B cell (primary cell): Measurements from ENCODE around the gene CELA1. TPM values are rescaled to one million over a fixed set of nuclear protein-coding genes. Genes with fewer than 3 reads are reported as not detected.
A peak's percentile ranks its signal among the peaks of the same experiment; 100 is the strongest.

Experiments used
- ATAC-seq: fragments of 200-7000 bp; cut with Tn5 transposase; one replicate; pipeline ENCODE4 v1.10.0; 2021; ENCODE audit warnings: low read depth, mild to moderate bottlenecking, moderate number of reproducible peaks, moderate library complexity
- CTCF ChIA-PET: fragments of 350-600 bp; sonication (Branson Sonifier 250); formaldehyde crosslinking; loops from one replicate; lab custom pipeline; 2021; ENCODE audit warnings: antibody characterized with exemption, inconsistent platforms; lab: Charles Lee
- POLR2A ChIA-PET: fragments of 350-600 bp; sonication (Branson Sonifier 250); formaldehyde crosslinking; loops from one replicate; lab custom pipeline; 2021; ENCODE audit warnings: antibody characterized with exemption; lab: Charles Lee
- DNase-seq: peaks from one replicate; pipeline ENCODE4 v3.0.0; 2013
- H2AFZ ChIP-seq: 2 replicates; pipeline ENCODE4 v1.6.1; 2012; ENCODE audit warnings: mild to moderate bottlenecking, low read depth, low read length; ENCODE audit not compliant: insufficient read depth, poor library complexity, severe bottlenecking
- H3K27ac ChIP-seq, 2 donors: 1 replicate in 1 of 2; 2 replicates in 1 of 2; pipeline ENCODE4 v1.5.1; 2012 to 2013; ENCODE audit warnings: low read length in 2 of 2, mild to moderate bottlenecking in 2 of 2, moderate library complexity in 1 of 2
- H3K27me3 ChIP-seq, 4 experiments: fragments of 200-600 bp in 1 of 4; sonication (generic) in 1 of 4; replicated peaks in 1 of 4; 1 replicate in 2 of 4; 2 replicates in 2 of 4; pipeline versions ENCODE4 v1.6.1 to v1.7.0; 2013 to 2016; ENCODE audit warnings: low read length in 3 of 4, mild to moderate bottlenecking in 2 of 4, mixed read lengths in 1 of 4, moderate library complexity in 1 of 4; ENCODE audit not compliant: insufficient read depth in 4 of 4, control insufficient read depth in 3 of 4; ENCODE audit errors: control extremely low read depth in 1 of 4
- H3K36me3 ChIP-seq, 2 experiments: replicated peaks in 1 of 2; 1 replicate in 1 of 2; 2 replicates in 1 of 2; pipeline versions ENCODE4 v1.6.1 to v1.7.1; 2013; ENCODE audit warnings: low read length in 1 of 2; ENCODE audit not compliant: insufficient read depth in 2 of 2, control insufficient read depth in 1 of 2; ENCODE audit errors: control extremely low read depth in 1 of 2, extremely low read depth in 1 of 2
- H3K4me1 ChIP-seq, 2 donors: fragments of 200-600 bp in 1 of 2; sonication (generic) in 1 of 2; 1 replicate in 1 of 2; 2 replicates in 1 of 2; pipeline versions ENCODE4 v1.5.1 to v1.6.1; 2013 to 2017; ENCODE audit warnings: low read length in 2 of 2; ENCODE audit not compliant: control insufficient read depth in 2 of 2, insufficient read depth in 2 of 2
- H3K4me2 ChIP-seq: replicated peaks from 2 replicates; pipeline ENCODE3; 2012; ENCODE audit warnings: mild to moderate bottlenecking, low read depth, low read length; ENCODE audit not compliant: poor library complexity, severe bottlenecking
- H3K4me3 ChIP-seq, 5 experiments: fragments of 200-600 bp in 1 of 5; sonication (generic) in 1 of 5; 1 replicate in 3 of 5; 2 replicates in 2 of 5; pipeline versions ENCODE4 v1.5.1 to v1.7.0; 2011 to 2016; ENCODE audit warnings: low read length in 4 of 5, mild to moderate bottlenecking in 4 of 5, low read depth in 2 of 5, control low read depth in 1 of 5, moderate library complexity in 1 of 5; ENCODE audit not compliant: insufficient read depth in 1 of 5; ENCODE audit errors: control extremely low read depth in 1 of 5, extremely low read depth in 1 of 5
- H3K79me2 ChIP-seq: fragments of 200-600 bp; sonication (generic); one replicate; pipeline ENCODE4 v1.6.0; 2016; ENCODE audit warnings: low read length; ENCODE audit not compliant: control insufficient read depth, insufficient read depth
- H3K9ac ChIP-seq: fragments of 200-600 bp; sonication (generic); 2 replicates; pipeline ENCODE4 v1.6.1; 2017; ENCODE audit warnings: mild to moderate bottlenecking, low read length, moderate library complexity
- H3K9me3 ChIP-seq, 3 donors: one replicate each; pipeline versions ENCODE4 v1.6.1 to v1.7.1; 2013; ENCODE audit warnings: low read length in 2 of 3; ENCODE audit not compliant: control insufficient read depth in 2 of 3, insufficient read depth in 1 of 3; ENCODE audit errors: control extremely low read depth in 1 of 3
- H4K20me1 ChIP-seq: 2 replicates; pipeline ENCODE4 v1.6.0; 2012; ENCODE audit warnings: mild to moderate bottlenecking, low read length; ENCODE audit not compliant: insufficient read depth, control insufficient read depth, poor library complexity, severe bottlenecking
- H3K27ac Mint-ChIP-seq: one replicate; pipeline ENCODE4 v1.8.0; 2021; ENCODE audit warnings: mixed read lengths
- H3K27me3 Mint-ChIP-seq: one replicate; pipeline ENCODE4 v1.8.0; 2021; ENCODE audit warnings: mixed read lengths
- H3K4me1 Mint-ChIP-seq: one replicate; pipeline ENCODE4 v1.8.0; 2021; ENCODE audit warnings: mixed read lengths
- H3K4me3 Mint-ChIP-seq: one replicate; pipeline ENCODE4 v1.8.0; 2021; ENCODE audit warnings: mixed read lengths
- H3K9me3 Mint-ChIP-seq: one replicate; pipeline ENCODE4 v1.8.0; 2022; ENCODE audit warnings: mixed read lengths; ENCODE audit not compliant: insufficient read depth
- CTCF ChIP-seq: fragments of 200-600 bp; IDR thresholded peaks from one replicate; pipeline ENCODE4 v1.8.0; 2022; ENCODE audit warnings: antibody characterized with exemption, mild to moderate bottlenecking
- EZH2 ChIP-seq: IDR thresholded peaks from 2 replicates; pipeline ENCODE4 v1.6.1; 2012; ENCODE audit warnings: borderline replicate concordance, low read depth, mild to moderate bottlenecking, moderate library complexity, low read length; ENCODE audit not compliant: insufficient read depth, poor library complexity, severe bottlenecking
- WGBS: methylation state at CpG from one replicate; pipeline ENCODE4 v1.1.5; 2013; ENCODE audit warnings: missing lambda C conversion rate; ENCODE audit not compliant: insufficient coverage; 5-methylcytosine and 5-hydroxymethylcytosine counted together
- intact Hi-C: fragments of 100-400 bp; cut with micrococcal nuclease; formaldehyde crosslinking; loops from one replicate; pipeline ENCODE4 v1.10.0; 2022
- polyA plus RNA-seq: library from polyadenylated mRNA; depleted of rRNA; stranded (reverse); fragments of >200 nt; gene quantifications from 2 replicates; pipeline ENCODE4 v1.2.3, GENCODE V29; 2012
- total RNA-seq, 2 donors: library from RNA; stranded (reverse); fragments of 120-200 nt in 1 of 2; gene quantifications; 1 replicate in 1 of 2; 2 replicates in 1 of 2; pipeline versions ENCODE4 v1.2.3 to v1.2.4, GENCODE V29; 2013 to 2022

The CELA1 gene
- total and polyA plus RNA-seq, 2 donors (not counting 1 experiment from before 2014, with no cell fraction given), result not detected

GRCh38 chr12:51341251-51342007 is 5.0 kb downstream of the CELA1 start:
- Mint-ChIP-seq H3K27ac (peak overlapping the region; percentile 43), H3K27me3 (no peaks in the 10 kb centered on the region), H3K4me3 (peak overlapping the region; percentile 42), H3K9me3 (no peaks in the 10 kb centered on the region), H3K4me1 (peaks cover 43% of the 10 kb centered on the region)
- Histone ChIP-seq H3K4me2 (peak overlapping the region; percentile 65), H3K27me3 (no peaks in the 10 kb centered on the region), H3K9ac (no peak overlapping the region), H4K20me1 (no peaks in the 10 kb centered on the region), H3K9me3 (no peaks in the 10 kb centered on the region), H3K79me2 (peaks cover 4% of the 10 kb centered on the region), H3K4me1 (peaks cover 42 to 45% of the 10 kb centered on the region in 2 donors), H2AFZ (peak overlapping the region; percentile 74), H3K36me3 (no peaks in the 10 kb centered on the region), H3K4me3 (no peak overlapping the region), H3K27ac (no peak overlapping the region)
- WGBS, result 100% methylated on average over 3 of the region's 9 CpGs
- ATAC-seq (peak; percentile 86), DNase-seq (peak; percentile 85)
- TF ChIP-seq EZH2 (no peak), CTCF (peak; percentile 99)
- POLR2A ChIA-PET, result interaction anchor here (0.5 to 2.0 kb wide), 9 partner anchors 15 to 341 kb away, joined by 3 to 9 read pairs (median 6); partner anchors contain the start of genes BIN2, DAZAP2 and POU6F1
- CTCF ChIA-PET, result interaction anchor here (0.7 to 9.0 kb wide), 62 partner anchors 9 to 576 kb away, joined by 3 to 148 read pairs (median 5); partner anchors contain the start of genes BIN2, CSRNP2, DAZAP2 and GALNT6
- intact Hi-C loops, result loop anchor here (1.0 to 5.0 kb wide), 10 partner anchors 17 to 517 kb away; partner anchors contain the start of genes BIN2 and POU6F1

- ATAC-seq (no peak), DNase-seq (no peak)
- H3K36me3 ChIP-seq, result no peaks in the 10 kb centered on the region
- intact Hi-C loops, result loop anchor here (2.0 to 5.0 kb wide), 3 partner anchors 122 to 515 kb away; partner anchors contain the start of gene POU6F1
- ChIA-PET POLR2A (no interaction called here), CTCF (interaction anchor here (2.3 to 9.0 kb wide), 11 partner anchors 8 to 353 kb away, joined by 12 to 148 read pairs (median 30); partner anchors contain the start of genes BIN2, POU6F1 and SMAGP)
- peaks cover 4% of the 10 kb centered on the region for H3K79me2 ChIP-seq
- Mint-ChIP-seq H3K4me3 (no peak overlapping the region), H3K27ac (peak overlapping the region; percentile 12), H3K4me1 (peaks cover 34% of the 10 kb centered on the region), H3K9me3 (no peaks in the 10 kb centered on the region), H3K27me3 (no peaks in the 10 kb centered on the region)
- no peak overlapping the region for H3K27ac ChIP-seq
- H3K4me3 ChIP-seq, result no peak overlapping the region
- H3K4me2 ChIP-seq, result no peak overlapping the region
- no peaks in the 10 kb centered on the region for H3K27me3 ChIP-seq
- no peaks in the 10 kb centered on the region for H4K20me1 ChIP-seq
- H2AFZ ChIP-seq, result no peak overlapping the region
- TF ChIP-seq EZH2 (no peak), CTCF (no peak)
- H3K9me3 ChIP-seq, result no peaks in the 10 kb centered on the region
- WGBS, result 93% methylated on average over 5 of the region's 6 CpGs
- H3K4me1 ChIP-seq, result peaks cover 37 to 39% of the 10 kb centered on the region in 2 donors
- H3K9ac ChIP-seq, result no peak overlapping the region
Measured at GRCh38 chr12:51339750-51340149, 6.7 kb downstream of the CELA1 start.
